NCI-H446 (cell line): Measurements from ENCODE around the gene RBBP5.

ENCODE experiments used
- DNase-seq, 2 experiments: peaks; one replicate each; lab custom pipeline; 2025; lab: John Stamatoyannopoulos, UW

The RBBP5 gene

GRCh38 chr1:205074084-205074483, 47.7 kb downstream of the RBBP5 start:
- no peak for DNase-seq

- DNase-seq = no peak
Observed at GRCh38 chr1:205073511-205073910, 48.3 kb downstream of the RBBP5 start.

- DNase-seq = no peak
Observed at GRCh38 chr1:205072881-205073280, 48.9 kb downstream of the RBBP5 start.

DNA sequence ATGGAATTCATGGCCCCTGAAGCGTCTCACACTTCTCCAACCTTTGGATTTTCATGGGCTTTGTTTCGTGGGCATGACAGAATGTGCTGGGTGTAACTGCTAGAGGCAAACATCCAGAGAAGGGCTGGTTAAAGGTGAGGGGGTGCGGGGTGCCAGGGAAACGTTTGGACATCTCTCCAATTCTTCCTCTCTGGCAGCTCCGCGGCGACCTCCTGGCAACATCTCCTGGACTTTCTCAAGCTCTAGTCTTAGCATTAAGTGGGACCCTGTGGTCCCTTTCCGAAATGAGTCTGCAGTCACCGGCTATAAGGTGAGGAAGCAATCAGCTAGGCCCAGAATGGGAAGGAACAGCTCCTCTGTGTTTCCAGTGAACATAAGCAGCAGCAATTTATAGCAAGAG, 49.5 kb downstream of the RBBP5 start:
- no peak for DNase-seq

GRCh38 chr1:205071801-205072200, 50.0 kb downstream of the RBBP5 start:
- no peak for DNase-seq

GRCh38 chr1:205071028-205071409, 50.8 kb downstream of the RBBP5 start:
- DNase-seq = no peak

DNA sequence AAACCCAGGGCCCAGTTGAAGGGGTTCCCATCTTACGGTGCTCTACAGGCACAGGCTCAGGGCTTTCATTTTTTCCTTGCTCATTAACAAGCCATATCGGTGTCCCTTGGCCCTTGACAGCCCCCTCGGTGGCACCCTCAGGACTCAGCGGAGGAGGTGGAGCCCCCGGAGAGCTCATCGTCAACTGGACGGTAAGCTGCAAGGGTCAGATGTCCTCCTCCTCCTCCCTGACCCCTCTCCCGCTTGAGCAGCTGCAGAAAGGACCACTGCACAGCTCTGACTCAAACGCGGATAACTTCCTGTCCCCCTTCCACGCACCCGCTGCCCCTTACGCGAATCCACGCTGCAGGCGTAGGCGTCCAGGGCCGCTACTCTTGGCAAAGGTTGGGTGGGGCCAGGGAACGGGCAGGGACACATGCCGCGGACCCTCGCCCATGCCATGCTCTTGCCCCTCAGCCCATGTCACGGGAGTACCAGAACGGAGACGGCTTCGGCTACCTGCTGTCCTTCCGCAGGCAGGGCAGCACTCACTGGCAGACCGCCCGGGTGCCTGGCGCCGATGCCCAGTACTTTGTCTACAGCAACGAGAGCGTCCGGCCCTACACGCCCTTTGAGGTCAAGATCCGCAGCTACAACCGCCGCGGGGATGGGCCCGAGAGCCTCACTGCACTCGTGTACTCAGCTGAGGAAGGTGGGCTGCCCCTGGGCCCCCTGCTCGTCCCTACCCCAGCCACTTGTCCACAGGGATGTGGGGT, 52.2 kb downstream of the RBBP5 start:
- no peak for DNase-seq

DNA sequence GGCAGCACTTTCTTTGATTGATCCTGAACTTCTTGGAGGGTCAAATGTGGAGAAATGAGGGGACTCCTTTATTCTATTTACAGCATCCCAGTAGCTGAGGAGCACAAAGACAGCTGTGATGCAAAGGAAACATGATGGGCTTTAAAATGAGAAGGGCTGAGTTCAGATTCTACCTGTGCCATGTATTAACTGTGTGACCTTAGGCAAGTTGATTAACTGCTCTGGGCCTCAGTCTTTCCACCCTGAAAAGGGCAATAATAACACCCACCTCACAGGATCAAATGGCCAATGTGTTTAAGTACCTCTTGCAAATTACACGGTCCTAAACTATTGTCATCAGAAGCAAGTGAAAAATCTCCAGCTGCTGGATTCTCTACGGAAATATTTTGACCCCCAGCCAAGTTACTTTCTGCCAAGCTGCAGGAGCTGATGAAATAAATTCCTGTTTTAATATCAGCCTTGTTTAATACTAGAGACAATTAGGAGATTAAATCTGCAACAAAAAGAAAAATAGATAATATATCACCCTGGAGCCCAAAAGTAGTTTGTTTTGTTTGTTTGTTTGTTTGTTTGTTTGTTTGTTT, 53.2 kb downstream of the RBBP5 start:
- DNase-seq = no peak

DNA sequence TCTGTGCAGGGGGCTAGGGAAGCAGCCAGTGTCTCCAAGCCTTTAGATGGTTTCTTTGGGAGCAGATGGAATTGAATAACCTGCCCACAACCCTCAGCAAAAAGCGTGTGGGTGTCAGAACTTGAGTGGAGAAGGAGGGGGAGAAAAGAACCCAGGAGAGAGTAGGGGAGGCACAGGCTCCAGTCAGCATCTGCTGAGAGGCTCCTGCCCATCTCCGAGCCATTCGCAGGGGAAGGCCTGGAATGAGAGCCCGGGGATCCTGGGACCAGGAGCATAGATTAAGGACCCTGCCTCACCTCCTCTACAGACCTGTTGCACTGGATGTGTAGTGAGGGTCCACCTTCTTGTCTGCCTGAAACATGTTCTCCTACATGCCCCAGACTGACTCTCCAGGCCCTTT, 53.8 kb downstream of the RBBP5 start:
- no peak for DNase-seq

DNA sequence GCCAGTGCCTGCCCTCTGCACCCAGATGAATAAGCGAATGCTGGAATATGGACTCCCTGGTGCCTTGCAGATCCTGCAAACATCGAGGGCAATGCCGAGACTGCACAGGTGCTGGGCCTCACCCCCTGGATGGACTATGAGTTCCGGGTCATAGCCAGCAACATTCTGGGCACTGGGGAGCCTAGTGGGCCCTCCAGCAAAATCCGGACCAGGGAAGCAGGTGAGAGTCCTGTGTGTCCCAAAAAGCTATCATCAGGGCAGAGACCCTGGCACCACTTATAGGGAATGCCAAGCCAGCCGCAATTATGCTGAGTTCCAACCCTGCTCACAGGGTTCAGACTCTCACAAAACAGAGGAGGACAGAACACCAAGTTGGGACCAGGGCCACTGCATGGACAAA, 54.7 kb downstream of the RBBP5 start:
- DNase-seq = no peak

- no peak for DNase-seq
Observed at GRCh38 chr1:205066141-205066818, 55.5 kb downstream of the RBBP5 start.

DNA sequence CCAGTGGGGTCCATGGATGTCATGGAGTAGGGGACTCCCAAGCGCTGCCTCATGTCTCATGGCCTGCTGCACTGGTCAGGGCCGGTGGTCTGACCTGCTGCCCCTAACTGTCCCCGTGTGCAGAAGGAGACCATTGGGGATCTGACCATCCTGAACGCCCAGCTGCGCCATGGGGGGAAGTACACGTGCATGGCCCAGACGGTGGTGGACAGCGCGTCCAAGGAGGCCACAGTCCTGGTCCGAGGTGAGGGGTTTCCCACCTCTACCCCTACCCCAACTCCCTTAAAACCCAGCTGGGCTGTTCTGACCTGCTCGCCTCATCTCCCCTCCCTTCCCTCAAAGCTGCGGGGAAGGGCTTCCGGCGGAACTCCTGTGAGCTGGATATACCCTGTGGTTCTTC, 56.1 kb downstream of the RBBP5 start:
- no peak for DNase-seq

DNA sequence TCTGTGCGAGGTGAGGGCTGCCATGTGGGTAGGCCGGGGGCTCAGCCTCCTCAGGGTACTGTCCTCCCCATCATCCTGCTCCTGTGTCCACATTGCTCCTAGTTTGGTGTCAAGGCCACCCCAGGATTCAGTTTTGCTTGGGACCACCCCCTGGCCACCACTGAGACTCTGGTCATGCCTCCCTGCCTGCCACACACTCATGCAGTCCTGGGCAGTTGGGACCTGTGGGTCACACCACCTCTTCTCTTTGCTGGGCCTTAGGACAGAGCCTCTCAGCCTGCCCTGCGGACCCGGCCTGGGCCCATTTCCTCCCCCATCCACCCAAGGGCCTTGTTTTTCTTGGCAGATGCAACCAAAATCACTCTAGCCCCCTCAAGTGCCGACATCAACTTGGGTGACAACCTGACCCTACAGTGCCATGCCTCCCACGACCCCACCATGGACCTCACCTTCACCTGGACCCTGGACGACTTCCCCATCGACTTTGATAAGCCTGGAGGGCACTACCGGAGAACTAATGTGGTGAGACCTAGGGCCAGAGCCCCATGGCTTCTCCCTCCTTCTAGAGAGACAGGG, 56.9 kb downstream of the RBBP5 start:
- no peak for DNase-seq

DNA sequence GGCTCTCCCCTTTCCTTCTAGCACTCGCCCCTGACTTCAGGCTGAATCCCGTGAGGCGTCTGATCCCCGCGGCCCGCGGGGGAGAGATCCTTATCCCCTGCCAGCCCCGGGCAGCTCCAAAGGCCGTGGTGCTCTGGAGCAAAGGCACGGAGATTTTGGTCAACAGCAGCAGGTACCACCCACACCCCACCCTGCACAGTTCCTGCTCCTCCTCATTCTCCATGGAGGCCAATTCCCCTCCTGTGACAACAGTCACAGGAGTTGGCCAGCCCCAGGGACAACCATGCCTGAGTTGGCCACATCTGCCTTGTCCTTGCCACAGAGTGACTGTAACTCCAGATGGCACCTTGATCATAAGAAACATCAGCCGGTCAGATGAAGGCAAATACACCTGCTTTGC, 57.5 kb downstream of the RBBP5 start:
- DNase-seq = no peak

DNA sequence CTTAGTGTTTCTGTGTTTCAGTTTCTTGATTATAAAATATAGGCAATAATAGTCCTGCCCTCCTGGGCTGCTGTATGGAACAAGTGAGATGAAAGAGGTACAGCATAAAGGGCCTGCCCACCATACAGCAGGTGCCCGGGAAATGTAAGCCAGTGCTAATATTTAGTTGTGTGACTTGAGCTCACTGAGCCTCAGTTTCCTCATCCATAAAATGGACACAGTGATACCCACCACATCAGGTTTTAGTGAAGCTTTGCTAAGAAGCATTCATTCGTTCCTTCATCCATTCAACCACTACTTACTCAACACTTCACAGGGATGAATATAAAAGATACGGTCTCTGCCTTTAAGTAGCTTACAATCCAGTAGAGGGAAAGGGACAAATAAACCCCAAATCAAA, 58.9 kb downstream of the RBBP5 start:
- no peak for DNase-seq

DNA sequence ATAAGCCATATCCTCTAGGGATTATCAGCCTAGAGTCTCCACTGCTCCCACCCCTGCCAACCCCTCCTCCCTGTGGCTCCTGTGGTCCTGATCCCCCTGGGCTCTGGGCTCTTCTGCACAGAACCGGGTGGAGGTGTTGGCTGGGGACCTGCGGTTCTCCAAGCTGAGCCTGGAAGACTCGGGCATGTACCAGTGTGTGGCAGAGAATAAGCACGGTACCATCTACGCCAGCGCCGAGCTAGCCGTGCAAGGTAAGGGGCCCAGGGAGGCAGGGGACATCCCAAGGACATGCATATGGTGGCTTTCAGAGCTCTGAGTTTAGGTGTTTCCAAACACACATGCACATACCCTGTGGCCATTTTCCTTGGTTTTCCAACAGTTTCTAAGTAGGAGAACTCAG, 59.5 kb downstream of the RBBP5 start:
- DNase-seq = no peak

GRCh38 chr1:205061665-205062069, 60.1 kb downstream of the RBBP5 start:
- DNase-seq = peak; percentile 85 to 93

GRCh38 chr1:205061227-205061626, 60.6 kb downstream of the RBBP5 start:
- DNase-seq = no peak

- no peak for DNase-seq
Observed at GRCh38 chr1:205060746-205061145, 61.0 kb downstream of the RBBP5 start.

DNA sequence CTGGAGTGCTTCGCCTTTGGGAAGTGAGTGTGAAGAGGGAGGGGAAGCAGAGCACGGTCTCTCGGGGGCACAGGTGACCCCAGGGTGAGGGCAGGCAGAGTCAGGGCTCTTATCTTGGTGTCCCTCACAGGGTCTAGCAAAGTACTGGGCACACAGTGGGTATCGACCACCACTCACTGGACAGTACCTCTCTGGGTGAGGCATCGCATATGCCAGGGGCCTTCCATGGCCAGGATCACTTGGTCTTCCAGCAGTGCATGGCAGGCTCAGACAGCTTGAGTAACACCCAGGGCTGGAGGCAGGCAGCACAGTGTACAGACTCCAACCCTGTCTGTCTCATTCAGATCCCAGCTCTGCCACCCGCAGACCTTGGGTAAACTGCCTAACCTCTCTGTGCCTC, 62.1 kb downstream of the RBBP5 start:
- no peak for DNase-seq

- DNase-seq = no peak
Observed at GRCh38 chr1:205058853-205059252, 62.9 kb downstream of the RBBP5 start.

DNA sequence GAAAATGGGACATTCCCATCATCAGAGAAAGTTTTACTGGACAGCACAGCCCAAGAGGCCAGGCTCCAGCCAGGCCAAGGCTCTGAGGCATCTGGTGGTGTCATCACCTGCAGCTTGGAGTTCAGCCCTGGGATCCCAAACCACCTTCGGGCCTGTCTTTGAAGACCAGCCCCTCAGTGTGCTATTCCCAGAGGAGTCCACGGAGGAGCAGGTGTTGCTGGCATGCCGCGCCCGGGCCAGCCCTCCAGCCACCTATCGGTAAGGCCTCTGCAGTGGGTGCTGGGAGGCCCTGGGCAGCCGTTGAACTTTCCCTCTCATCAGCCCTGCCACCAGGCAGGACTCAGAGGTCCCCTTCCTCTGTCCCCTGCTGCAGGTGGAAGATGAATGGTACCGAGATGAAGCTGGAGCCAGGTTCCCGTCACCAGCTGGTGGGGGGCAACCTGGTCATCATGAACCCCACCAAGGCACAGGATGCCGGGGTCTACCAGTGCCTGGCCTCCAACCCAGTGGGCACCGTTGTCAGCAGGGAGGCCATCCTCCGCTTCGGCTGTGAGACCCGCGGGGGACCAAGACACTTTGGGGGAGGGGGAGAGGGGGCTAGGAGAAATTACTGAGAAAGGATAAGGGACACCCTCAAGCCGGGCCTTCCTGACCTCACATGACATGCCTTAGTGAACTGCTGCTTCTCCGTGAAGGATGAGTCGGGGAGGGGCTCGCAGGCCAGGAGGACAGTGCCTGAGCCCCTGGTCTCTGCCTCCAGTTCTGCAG, 63.8 kb downstream of the RBBP5 start:
- DNase-seq = no peak
